Lower leg skin (tissue), 4 donors: ENCODE results near the gene GNG12. TPM values are rescaled to one million over a fixed set of nuclear protein-coding genes. Genes with fewer than 3 reads are reported as not detected.

ENCODE experiments used
- DNase-seq, 2 donors: peaks; one replicate each; pipeline ENCODE4 v3.0.0-alpha.2; 2019; ENCODE audit warnings: low spot score in 2 of 2
- H3K4me3 ChIP-seq: fragments of 200-600 bp; sonication (generic); 2 replicates; pipeline ENCODE4 v1.5.1; 2017; ENCODE audit warnings: mild to moderate bottlenecking, low read depth; ENCODE audit not compliant: poor library complexity, severe bottlenecking
- CTCF ChIP-seq, 3 donors: fragments of 450-650 bp; IDR thresholded peaks; one replicate each; pipeline ENCODE4 v1.5.1; 2016; ENCODE audit warnings: antibody characterized with exemption in 3 of 3, mild to moderate bottlenecking in 3 of 3, moderate library complexity in 2 of 3
- POLR2A ChIP-seq, 2 donors: fragments of 450-650 bp; IDR thresholded peaks; one replicate each; pipeline ENCODE4 v1.6.1; 2016 to 2017; ENCODE audit warnings: antibody characterized with exemption in 2 of 2, mild to moderate bottlenecking in 1 of 2, moderate library complexity in 1 of 2
- WGBS, 2 donors: methylation state at CpG; one replicate each; pipeline ENCODE4 v1.1.5; 2018; 5-methylcytosine and 5-hydroxymethylcytosine counted together
- intact Hi-C: fragments of 100-400 bp; cut with DNase I; formaldehyde crosslinking; loops from one replicate; pipeline ENCODE4 v1.15.0; 2023; ENCODE audit warnings: low total_unique reads
- total RNA-seq, 4 donors: library from RNA; depleted of rRNA; stranded (reverse); fragments of >200 nt; gene quantifications; one replicate each; pipeline ENCODE4 v1.1.0, GENCODE V29; 2016

Gene GNG12
- total RNA-seq, 4 donors from 2014 or later, result 89.7 to 113 (median 99.2) TPM

- WGBS, 2 donors, result 94 to 97% methylated on average over 4 of the region's 4 CpGs
- no peak overlapping the region for H3K4me3 ChIP-seq
- intact Hi-C loops, result no loop called here
- DNase-seq, result no peak
- TF ChIP-seq CTCF (IDR thresholded peaks at IDR 0.05), result no peak
- TF ChIP-seq POLR2A (IDR thresholded peaks at IDR 0.05), result no peak
Observed at GRCh38 chr1:67721112-67721511, 112.2 kb downstream of the GNG12 start.

GRCh38 chr1:67719329-67720196, 113.7 kb downstream of the GNG12 start:
- TF ChIP-seq POLR2A (IDR thresholded peaks at IDR 0.05), result no peak
- no peak for TF ChIP-seq CTCF (IDR thresholded peaks at IDR 0.05)
- no peak for DNase-seq
- intact Hi-C loops, result no loop called here
- WGBS, 2 donors, result 78 to 86% methylated on average over 6 of the region's 6 CpGs
- no peak overlapping the region for H3K4me3 ChIP-seq

- DNase-seq, result no peak
- 91% methylated on average over 4 of the region's 4 CpGs for WGBS, 2 donors
- intact Hi-C loops, result no loop called here
- no peak overlapping the region for H3K4me3 ChIP-seq
- no peak for TF ChIP-seq POLR2A (IDR thresholded peaks at IDR 0.05)
- no peak for TF ChIP-seq CTCF (IDR thresholded peaks at IDR 0.05)
Observed at GRCh38 chr1:67717876-67718275, 115.4 kb downstream of the GNG12 start.

DNA sequence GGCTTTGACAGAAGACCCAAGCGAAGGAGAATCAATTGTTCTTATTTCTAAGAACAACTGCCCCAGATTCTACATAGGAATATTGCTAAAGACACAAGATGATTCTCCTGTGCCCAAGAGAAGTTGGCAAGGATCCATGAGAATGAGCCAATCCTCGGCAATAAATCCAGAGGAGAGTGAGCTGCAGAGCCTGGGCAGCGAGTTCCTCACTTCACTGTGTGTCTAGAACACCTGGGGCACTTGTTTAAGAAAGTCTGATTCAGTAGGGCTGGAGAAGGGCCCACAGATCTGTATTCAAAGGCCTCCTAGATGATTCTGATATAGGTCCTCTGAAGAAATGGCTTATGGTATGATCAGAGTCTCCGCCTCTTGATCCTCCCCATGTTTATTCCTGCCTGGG, 116.5 kb downstream of the GNG12 start:
- no peak overlapping the region for H3K4me3 ChIP-seq
- no peak for TF ChIP-seq POLR2A (IDR thresholded peaks at IDR 0.05)
- TF ChIP-seq CTCF (IDR thresholded peaks at IDR 0.05), result no peak
- intact Hi-C loops, result no loop called here
- DNase-seq, result peak in 1 of 2 donors; percentile 62
- 43 to 61% methylated on average over 4 of the region's 4 CpGs for WGBS, 2 donors

GRCh38 chr1:67715819-67716218, 117.4 kb downstream of the GNG12 start:
- H3K4me3 ChIP-seq, result no peak overlapping the region
- TF ChIP-seq POLR2A (IDR thresholded peaks at IDR 0.05) (no peak), CTCF (IDR thresholded peaks at IDR 0.05) (no peak)
- 94 to 98% methylated on average over 2 of the region's 2 CpGs for WGBS, 2 donors
- DNase-seq, result no peak
- intact Hi-C loops, result no loop called here
